Neural progenitor cell (in vitro differentiated cells): Measurements from ENCODE around the gene AFF4. TPM values are rescaled to one million over a fixed set of nuclear protein-coding genes. Genes with fewer than 3 reads are reported as not detected.
"Not testable (repeated sequence)": the region's sequence is repeated elsewhere in the genome, so short reads cannot be mapped to it uniquely, and the experiment has no call there.

Source experiments
- DNase-seq: peaks from one replicate; pipeline ENCODE4 v3.0.0-alpha.2; 2016; ENCODE audit warnings: low spot score
- H2AFZ ChIP-seq: fragments of 200-600 bp; sonication (generic); replicated peaks from 2 replicates; pipeline ENCODE4 v1.6.1; 2016; ENCODE audit warnings: antibody characterized with exemption
- H3F3A ChIP-seq: fragments of 200-600 bp; sonication (generic); 2 replicates; pipeline ENCODE4 v1.6.1; 2016; ENCODE audit warnings: antibody characterized with exemption, low read depth
- H3K27ac ChIP-seq: fragments of 200-600 bp; sonication (generic); 2 replicates; pipeline ENCODE4 v1.5.1; 2016; ENCODE audit warnings: mild to moderate bottlenecking
- H3K27me3 ChIP-seq: fragments of 200-600 bp; sonication (generic); 2 replicates; pipeline ENCODE4 v1.6.1; 2016; ENCODE audit warnings: mild to moderate bottlenecking, moderate library complexity
- H3K36me3 ChIP-seq: fragments of 200-600 bp; sonication (generic); 2 replicates; pipeline ENCODE4 v1.5.1; 2016
- H3K4me1 ChIP-seq: fragments of 200-600 bp; sonication (generic); 2 replicates; pipeline ENCODE4 v1.6.1; 2016; ENCODE audit warnings: mixed run types
- H3K4me2 ChIP-seq: fragments of 200-600 bp; sonication (generic); 2 replicates; pipeline ENCODE4 v1.6.1; 2016
- H3K4me3 ChIP-seq: fragments of 200-600 bp; sonication (generic); 2 replicates; pipeline ENCODE4 v1.5.1; 2016
- H3K79me2 ChIP-seq: fragments of 200-600 bp; sonication (generic); 2 replicates; pipeline ENCODE4 v1.6.1; 2016; ENCODE audit warnings: low read depth
- H3K9ac ChIP-seq: fragments of 200-600 bp; sonication (generic); 2 replicates; pipeline ENCODE4 v1.6.1; 2016
- H3K9me3 ChIP-seq: fragments of 200-600 bp; sonication (generic); 2 replicates; pipeline ENCODE4 v1.5.1; 2016; ENCODE audit warnings: low read depth
- H4K20me1 ChIP-seq: fragments of 200-600 bp; sonication (generic); 2 replicates; pipeline ENCODE4 v1.6.1; 2016; ENCODE audit warnings: low read depth
- H3K27ac Mint-ChIP-seq: 3 replicates; pipeline ENCODE4 v1.8.0; 2021; ENCODE audit warnings: mixed read lengths
- H3K27me3 Mint-ChIP-seq: 2 replicates; pipeline ENCODE4 v1.8.0; 2022; ENCODE audit warnings: low read depth, mild to moderate bottlenecking, inconsistent platforms, moderate library complexity, mixed read lengths; ENCODE audit not compliant: insufficient read depth
- H3K36me3 Mint-ChIP-seq: 3 replicates; pipeline ENCODE4 v1.8.0; 2021; ENCODE audit warnings: mixed read lengths
- H3K4me1 Mint-ChIP-seq: 3 replicates; pipeline ENCODE4 v1.8.0; 2021; ENCODE audit warnings: mixed read lengths
- H3K4me3 Mint-ChIP-seq: 3 replicates; pipeline ENCODE4 v1.8.0; 2021; ENCODE audit warnings: mild to moderate bottlenecking, moderate library complexity, mixed read lengths
- H3K9me3 Mint-ChIP-seq: 3 replicates; pipeline ENCODE4 v1.8.0; 2020; ENCODE audit warnings: mixed read lengths
- EZH2 ChIP-seq: fragments of 200-600 bp; sonication (generic); IDR thresholded peaks from 2 replicates; pipeline ENCODE4 v1.6.1; 2017; ENCODE audit warnings: antibody characterized with exemption, mild to moderate bottlenecking, moderate library complexity
- EZH2phosphoT487 ChIP-seq: fragments of 200-600 bp; sonication (generic); IDR thresholded peaks from 2 replicates; pipeline ENCODE4 v1.6.1; 2017; ENCODE audit warnings: antibody characterized with exemption
- total RNA-seq: library from RNA; depleted of rRNA; stranded (reverse); fragments of >200 nt; gene quantifications from 2 replicates; pipeline ENCODE4 v1.2.3, GENCODE V29; 2015; ENCODE audit warnings: low replicate concordance
- TF ChIP-seq, protein P1 (sequence below): fragments of 200-600 bp; sonication (generic); IDR thresholded peaks from 2 replicates; pipeline ENCODE4 v1.5.1; 2017; ENCODE audit warnings: antibody characterized with exemption, mild to moderate bottlenecking

The AFF4 gene
- total RNA-seq, 1 donor from 2014 or later, result 63.6 TPM

DNA sequence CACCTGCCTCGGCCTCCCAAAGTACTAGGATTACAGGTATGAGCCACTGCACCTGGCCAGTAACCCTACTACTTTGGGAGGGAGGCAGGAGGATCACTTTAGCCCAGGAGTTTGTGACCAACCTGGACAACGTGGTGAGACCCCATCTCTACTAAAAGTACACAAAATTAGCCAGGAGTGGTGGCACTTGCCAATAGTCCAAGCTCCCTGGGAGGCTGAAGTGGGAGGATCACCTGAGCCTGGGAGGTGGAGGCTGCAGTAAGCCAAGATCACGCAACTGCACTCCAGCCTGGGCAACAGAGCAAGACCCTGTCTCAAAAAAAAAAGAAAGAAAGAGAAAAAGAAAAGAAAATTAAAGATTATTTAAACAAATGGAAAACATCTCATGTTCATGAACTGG is 107.4 kb downstream of the AFF4 start:
- Histone ChIP-seq H2AFZ (no peak overlapping the region), H3K4me3 (no peak overlapping the region), H4K20me1 (no peaks in the 10 kb centered on the region), H3K36me3 (no peaks in the 10 kb centered on the region), H3K4me2 (no peak overlapping the region), H3K27ac (no peak overlapping the region), H3K4me1 (no peaks in the 10 kb centered on the region), H3K79me2 (no peaks in the 10 kb centered on the region), H3K9ac (no peak overlapping the region), H3K9me3 (no peaks in the 10 kb centered on the region), H3F3A (no peaks in the 10 kb centered on the region), H3K27me3 (no peaks in the 10 kb centered on the region)
- Mint-ChIP-seq H3K4me3 (no peak overlapping the region), H3K27me3 (no peaks in the 10 kb centered on the region), H3K36me3 (no peaks in the 10 kb centered on the region), H3K9me3 (no peaks in the 10 kb centered on the region), H3K4me1 (no peaks in the 10 kb centered on the region), H3K27ac (no peak overlapping the region)
- DNase-seq, result no peak
- TF ChIP-seq EZH2, result no peak
- TF ChIP-seq EZH2phosphoT487, result no peak
- TF ChIP-seq, protein P1, sequence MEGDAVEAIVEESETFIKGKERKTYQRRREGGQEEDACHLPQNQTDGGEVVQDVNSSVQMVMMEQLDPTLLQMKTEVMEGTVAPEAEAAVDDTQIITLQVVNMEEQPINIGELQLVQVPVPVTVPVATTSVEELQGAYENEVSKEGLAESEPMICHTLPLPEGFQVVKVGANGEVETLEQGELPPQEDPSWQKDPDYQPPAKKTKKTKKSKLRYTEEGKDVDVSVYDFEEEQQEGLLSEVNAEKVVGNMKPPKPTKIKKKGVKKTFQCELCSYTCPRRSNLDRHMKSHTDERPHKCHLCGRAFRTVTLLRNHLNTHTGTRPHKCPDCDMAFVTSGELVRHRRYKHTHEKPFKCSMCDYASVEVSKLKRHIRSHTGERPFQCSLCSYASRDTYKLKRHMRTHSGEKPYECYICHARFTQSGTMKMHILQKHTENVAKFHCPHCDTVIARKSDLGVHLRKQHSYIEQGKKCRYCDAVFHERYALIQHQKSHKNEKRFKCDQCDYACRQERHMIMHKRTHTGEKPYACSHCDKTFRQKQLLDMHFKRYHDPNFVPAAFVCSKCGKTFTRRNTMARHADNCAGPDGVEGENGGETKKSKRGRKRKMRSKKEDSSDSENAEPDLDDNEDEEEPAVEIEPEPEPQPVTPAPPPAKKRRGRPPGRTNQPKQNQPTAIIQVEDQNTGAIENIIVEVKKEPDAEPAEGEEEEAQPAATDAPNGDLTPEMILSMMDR, result no peak

GRCh38 chr5:132854992-132855391 is 108.4 kb downstream of the AFF4 start:
- H3K9ac ChIP-seq, H4K20me1 ChIP-seq, H3K4me3 Mint-ChIP-seq, H3K27ac ChIP-seq, H3F3A ChIP-seq, H3K27ac Mint-ChIP-seq, H3K36me3 ChIP-seq, H3K9me3 ChIP-seq, H3K79me2 ChIP-seq, DNase-seq, H3K4me2 ChIP-seq, H3K27me3 Mint-ChIP-seq, H3K9me3 Mint-ChIP-seq, H2AFZ ChIP-seq, H3K4me1 Mint-ChIP-seq, H3K27me3 ChIP-seq, H3K4me3 ChIP-seq, H3K4me1 ChIP-seq, H3K36me3 Mint-ChIP-seq: not testable (repeated sequence)

- no peaks in the 10 kb centered on the region for H3K36me3 Mint-ChIP-seq
- no peak overlapping the region for H3K27ac ChIP-seq
- H3K4me1 ChIP-seq, result no peaks in the 10 kb centered on the region
- no peaks in the 10 kb centered on the region for H3K9me3 ChIP-seq
- H4K20me1 ChIP-seq, result no peaks in the 10 kb centered on the region
- H3K9ac ChIP-seq, result no peak overlapping the region
- H3K4me1 Mint-ChIP-seq, result no peaks in the 10 kb centered on the region
- TF ChIP-seq, protein P1, result no peak
- TF ChIP-seq EZH2phosphoT487 (no peak), EZH2 (no peak)
- H3K36me3 ChIP-seq, result no peaks in the 10 kb centered on the region
- H3K27me3 ChIP-seq, result no peaks in the 10 kb centered on the region
- no peak for DNase-seq
- no peaks in the 10 kb centered on the region for H3K79me2 ChIP-seq
- no peak overlapping the region for H2AFZ ChIP-seq
- no peaks in the 10 kb centered on the region for H3K9me3 Mint-ChIP-seq
- H3K4me3 ChIP-seq, result no peak overlapping the region
- no peak overlapping the region for H3K4me3 Mint-ChIP-seq
- H3K27me3 Mint-ChIP-seq, result no peaks in the 10 kb centered on the region
- H3K27ac Mint-ChIP-seq, result no peak overlapping the region
- no peaks in the 10 kb centered on the region for H3F3A ChIP-seq
- H3K4me2 ChIP-seq, result no peak overlapping the region
Measured at GRCh38 chr5:132854301-132854700, 109.1 kb downstream of the AFF4 start.

DNA sequence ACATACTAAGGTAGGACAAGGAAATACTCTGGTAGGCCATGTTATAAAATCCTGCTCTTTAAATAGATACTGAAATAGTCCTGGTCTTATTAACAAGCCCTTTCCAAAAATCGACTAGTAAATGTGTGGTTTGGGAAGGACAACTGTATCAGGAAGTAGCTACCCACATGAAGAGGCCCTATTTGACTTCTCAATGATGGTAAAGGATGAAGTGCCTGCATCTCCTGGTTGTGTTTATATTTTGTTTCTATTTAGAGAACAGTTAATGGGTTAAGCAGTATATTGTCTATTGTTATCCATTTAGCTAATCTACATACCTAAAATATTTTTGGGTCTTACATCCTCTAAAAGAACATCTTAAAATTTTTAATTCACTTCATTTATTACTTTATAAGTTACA is 109.6 kb downstream of the AFF4 start:
- H3K9ac ChIP-seq, result no peak overlapping the region
- H3K36me3 ChIP-seq, result no peaks in the 10 kb centered on the region
- H3K9me3 ChIP-seq, result no peaks in the 10 kb centered on the region
- no peak for DNase-seq
- H3K4me1 ChIP-seq, result no peaks in the 10 kb centered on the region
- no peak overlapping the region for H2AFZ ChIP-seq
- H3K4me2 ChIP-seq, result no peak overlapping the region
- Mint-ChIP-seq H3K36me3 (no peaks in the 10 kb centered on the region), H3K4me3 (no peak overlapping the region), H3K27me3 (no peaks in the 10 kb centered on the region), H3K27ac (no peak overlapping the region), H3K9me3 (no peaks in the 10 kb centered on the region), H3K4me1 (no peaks in the 10 kb centered on the region)
- H3K27ac ChIP-seq, result no peak overlapping the region
- no peaks in the 10 kb centered on the region for H3K27me3 ChIP-seq
- H3K4me3 ChIP-seq, result no peak overlapping the region
- H3F3A ChIP-seq, result no peaks in the 10 kb centered on the region
- TF ChIP-seq, protein P1, result no peak
- TF ChIP-seq EZH2, result no peak
- TF ChIP-seq EZH2phosphoT487, result no peak
- H3K79me2 ChIP-seq, result no peaks in the 10 kb centered on the region
- no peaks in the 10 kb centered on the region for H4K20me1 ChIP-seq
